GM12892 (cell line): ENCODE measurements around the gene MYADML2.

Source experiments
- DNase-seq: peaks from one replicate; pipeline ENCODE4 v3.0.0; 2011; ENCODE audit not compliant: insufficient read length
- FAIRE-seq: peaks from 2 replicates; lab custom pipeline; 2011; peaks lifted over from hg19 to GRCh38; lab: Jason Lieb, UNC
- POLR2A ChIP-seq: IDR thresholded peaks from 2 replicates; pipeline ENCODE4 v1.6.1; 2011; ENCODE audit warnings: low read depth, low read length, control low read depth
- POLR2AphosphoS5 ChIP-seq: IDR thresholded peaks from 2 replicates; pipeline ENCODE4 v1.6.1; 2011; ENCODE audit warnings: low read depth, low read length, control low read depth
- TAF1 ChIP-seq: IDR thresholded peaks from 2 replicates; pipeline ENCODE4 v1.6.1; 2011; ENCODE audit warnings: low read depth, mild to moderate bottlenecking, control low read depth, low read length, borderline replicate concordance

MYADML2 gene

DNA sequence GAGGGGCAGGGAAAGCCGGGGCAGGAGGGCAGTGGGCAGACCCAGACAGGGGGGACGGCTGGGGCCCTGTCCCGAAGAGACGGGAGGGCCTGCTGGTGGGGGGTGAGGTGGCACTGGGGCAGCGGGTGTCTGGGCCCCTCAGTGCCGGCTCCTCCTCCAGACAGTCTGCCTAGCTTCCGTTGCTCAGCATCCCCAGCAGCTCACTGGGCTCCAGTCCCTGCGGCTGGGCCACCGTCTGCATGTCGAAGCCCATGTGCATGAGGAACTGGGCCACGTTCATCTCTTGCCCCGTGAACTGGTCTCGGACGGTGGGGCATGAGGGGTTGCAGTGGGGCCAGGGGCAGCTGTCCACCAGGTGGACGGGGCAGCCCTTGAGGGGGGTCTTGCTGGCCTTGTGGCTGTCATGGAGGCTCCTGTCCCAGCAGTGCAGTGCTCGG is 5.8 kb upstream of the MYADML2 start:
- DNase-seq = no peak
- no peak for FAIRE-seq
- TF ChIP-seq POLR2AphosphoS5 (no peak), TAF1 (no peak), POLR2A (no peak)

DNA sequence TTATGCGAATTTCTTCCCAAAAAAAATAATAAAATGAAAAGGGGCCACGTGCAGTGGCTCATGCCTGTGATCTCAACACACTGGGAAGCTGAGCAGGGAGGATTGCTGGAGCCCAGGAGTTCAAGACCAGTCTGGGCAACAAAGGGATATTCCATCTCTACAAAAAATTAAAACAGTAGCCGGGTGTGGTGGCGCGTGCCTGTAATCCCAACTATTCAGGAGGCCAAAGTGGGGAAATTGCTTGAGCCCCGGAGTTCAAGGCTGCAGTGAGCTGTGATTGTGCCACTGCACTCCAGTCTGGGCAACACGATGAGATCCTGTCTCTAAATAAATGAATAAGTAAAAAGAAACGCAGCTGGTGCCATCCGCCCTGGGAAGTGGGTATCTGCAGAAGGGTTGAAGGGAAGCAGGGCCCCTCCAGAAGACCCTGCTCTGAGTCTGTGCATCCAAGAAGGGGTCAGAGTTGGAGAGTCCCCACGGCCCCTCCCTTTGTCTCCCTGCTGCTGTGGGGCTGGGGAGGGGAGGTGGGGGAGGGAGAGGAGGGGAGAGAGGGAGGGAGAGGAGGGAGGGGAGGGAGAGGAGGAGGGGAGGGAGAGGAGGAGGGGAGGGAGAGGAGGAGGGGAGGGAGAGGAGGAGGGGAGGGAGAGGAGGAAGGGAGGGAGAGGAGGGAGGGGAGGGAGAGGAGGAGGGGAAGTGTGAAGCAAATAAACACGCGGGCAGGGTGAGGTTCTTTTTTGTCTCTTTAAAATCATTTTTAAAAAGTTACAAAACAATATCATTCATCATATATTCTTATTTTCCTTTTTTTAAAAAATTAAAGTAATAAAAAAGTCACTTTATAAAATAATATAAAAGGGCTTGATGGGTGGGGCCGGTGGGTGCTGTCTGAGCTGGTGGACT is 5.0 kb upstream of the MYADML2 start:
- FAIRE-seq = no peak
- no peak for DNase-seq
- no peak for TF ChIP-seq POLR2A
- no peak for TF ChIP-seq POLR2AphosphoS5
- TF ChIP-seq TAF1 = no peak

DNA sequence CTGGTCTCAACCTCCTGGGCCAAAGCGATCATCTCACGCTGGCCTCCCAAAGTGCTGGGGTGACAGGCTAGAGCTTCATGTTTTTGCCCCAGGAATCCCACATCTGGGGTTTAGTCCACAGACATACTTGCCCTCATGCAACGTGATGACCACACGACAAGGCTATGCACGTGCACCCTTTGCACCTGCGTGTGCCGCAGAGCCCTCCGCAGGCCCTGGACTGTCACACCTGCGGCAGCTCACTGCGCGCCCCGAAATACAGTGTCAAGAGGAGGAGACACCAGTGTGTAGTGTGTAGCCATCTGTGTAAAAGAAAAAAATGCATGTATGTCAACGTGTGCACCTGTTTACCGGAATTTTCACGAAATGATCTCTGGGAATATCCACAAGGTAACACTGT is 3.5 kb upstream of the MYADML2 start:
- TF ChIP-seq TAF1 (no peak), POLR2A (no peak), POLR2AphosphoS5 (no peak)
- DNase-seq (no peak), FAIRE-seq (no peak)

DNA sequence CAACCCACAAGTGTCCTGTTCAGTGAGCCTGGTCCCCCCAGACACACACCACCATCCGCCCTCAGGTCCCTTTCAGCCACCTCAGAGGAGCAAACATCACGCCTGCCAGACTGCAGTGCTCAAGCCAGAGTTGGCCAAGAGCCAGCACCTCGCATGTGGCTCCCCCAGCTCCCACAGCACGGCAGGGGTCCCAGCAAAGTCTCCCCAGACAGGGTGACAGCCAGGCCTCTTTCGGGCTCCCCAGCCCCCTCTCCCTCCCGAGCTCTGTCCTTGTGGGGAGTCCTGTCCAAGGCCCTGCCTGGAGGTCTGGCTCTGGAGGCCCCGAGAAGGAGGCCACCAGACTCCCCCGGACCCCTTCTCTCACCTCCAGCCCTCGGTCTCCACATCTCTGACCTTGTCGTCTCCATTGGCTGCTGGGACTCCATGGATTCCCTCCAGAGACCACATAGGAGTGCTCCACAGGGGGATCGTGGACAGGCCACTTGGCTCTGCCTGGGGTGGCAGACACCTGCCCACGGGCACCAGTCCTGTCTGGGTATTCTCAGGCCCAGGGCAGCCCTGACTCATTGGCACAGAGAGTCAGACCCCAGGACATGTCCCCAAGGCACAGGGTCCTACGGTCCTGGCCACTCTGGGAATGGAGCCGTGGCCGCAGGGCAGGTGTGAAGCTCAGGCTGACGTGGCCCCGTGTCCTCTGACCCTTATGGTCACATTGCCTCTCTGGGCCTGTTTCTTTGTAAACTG is 1.8 kb upstream of the MYADML2 start:
- FAIRE-seq = no peak
- no peak for DNase-seq
- TF ChIP-seq POLR2A = no peak
- TF ChIP-seq POLR2AphosphoS5 = no peak
- no peak for TF ChIP-seq TAF1

DNA sequence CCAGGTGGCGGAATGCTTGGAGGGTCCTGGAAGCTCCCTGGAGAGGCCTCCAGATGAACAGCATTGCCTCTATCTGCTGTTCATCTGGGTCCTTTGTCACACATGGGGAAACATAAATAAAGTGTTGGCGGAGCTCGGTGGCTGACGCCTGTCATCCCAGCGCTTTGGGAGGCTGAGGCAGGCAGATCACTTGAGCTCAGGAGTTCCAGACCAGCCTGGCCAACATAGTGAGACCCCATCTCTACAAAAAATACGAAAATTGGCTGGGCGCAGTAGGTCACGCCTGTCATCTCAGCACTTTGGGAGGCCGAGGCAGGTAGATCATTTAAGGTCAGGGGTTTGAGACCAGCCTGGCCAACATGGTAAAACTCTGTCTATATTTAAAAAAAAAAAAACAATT is 2.2 kb downstream of the MYADML2 start:
- FAIRE-seq = no peak
- no peak for DNase-seq
- TF ChIP-seq TAF1 (no peak), POLR2A (no peak), POLR2AphosphoS5 (no peak)

DNA sequence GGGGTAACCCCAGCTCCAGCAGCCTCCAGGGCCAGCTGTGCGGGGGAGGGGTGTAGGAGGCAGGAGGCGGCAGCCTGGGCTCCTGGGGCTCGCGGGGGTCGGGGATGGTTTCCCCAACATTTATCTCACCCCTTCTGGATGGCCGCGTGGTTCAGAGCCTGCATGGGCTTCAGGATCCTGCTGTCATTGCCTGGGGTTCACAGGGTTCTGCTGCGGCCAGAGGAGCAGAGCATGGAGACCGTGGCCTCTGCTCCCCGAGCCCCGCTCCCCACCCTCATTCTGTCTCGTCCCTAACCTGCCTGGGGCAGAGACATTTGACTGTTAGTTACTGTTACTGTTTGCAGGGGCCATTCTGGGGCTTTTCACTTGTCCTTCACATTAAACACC is 4.9 kb downstream of the MYADML2 start:
- DNase-seq (no peak), FAIRE-seq (no peak)
- TF ChIP-seq POLR2A (no peak), POLR2AphosphoS5 (no peak)

DNA sequence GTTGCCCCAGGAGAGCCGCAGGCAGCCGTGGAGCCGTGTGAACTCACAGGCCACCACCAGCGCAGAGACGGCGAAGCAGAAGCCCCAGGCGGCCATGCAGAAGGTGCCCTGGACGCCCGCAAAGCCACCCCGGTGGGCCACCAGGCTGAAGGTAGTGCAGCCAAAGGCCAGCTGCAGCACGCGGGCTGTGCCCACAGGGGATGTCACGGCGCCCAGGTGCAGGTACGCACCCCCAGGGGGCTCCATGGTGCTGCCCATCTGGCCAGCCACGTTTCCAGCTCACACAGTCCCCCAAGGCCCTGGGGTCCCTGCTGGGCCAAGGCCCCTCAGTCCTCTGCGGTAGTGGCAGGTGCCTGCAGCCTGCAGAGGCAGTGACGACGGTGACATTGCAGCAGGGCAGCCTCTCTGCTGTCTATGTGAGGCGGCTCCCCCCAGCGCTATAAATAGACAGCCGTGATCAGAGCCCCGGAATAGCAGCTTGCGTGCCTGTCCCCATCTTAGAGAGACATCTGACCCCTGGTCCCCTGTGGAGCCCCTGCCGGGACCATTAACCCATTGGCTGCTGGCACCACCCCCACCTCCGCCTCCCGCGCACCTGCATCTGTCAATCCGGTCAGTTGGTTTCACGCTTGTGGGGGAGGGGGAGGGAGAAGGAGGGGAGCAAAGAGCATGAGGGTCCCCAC is 5.4 kb downstream of the MYADML2 start:
- no peak for FAIRE-seq
- TF ChIP-seq POLR2AphosphoS5 = no peak
- TF ChIP-seq POLR2A = no peak
- no peak for TF ChIP-seq TAF1
- DNase-seq = no peak

DNA sequence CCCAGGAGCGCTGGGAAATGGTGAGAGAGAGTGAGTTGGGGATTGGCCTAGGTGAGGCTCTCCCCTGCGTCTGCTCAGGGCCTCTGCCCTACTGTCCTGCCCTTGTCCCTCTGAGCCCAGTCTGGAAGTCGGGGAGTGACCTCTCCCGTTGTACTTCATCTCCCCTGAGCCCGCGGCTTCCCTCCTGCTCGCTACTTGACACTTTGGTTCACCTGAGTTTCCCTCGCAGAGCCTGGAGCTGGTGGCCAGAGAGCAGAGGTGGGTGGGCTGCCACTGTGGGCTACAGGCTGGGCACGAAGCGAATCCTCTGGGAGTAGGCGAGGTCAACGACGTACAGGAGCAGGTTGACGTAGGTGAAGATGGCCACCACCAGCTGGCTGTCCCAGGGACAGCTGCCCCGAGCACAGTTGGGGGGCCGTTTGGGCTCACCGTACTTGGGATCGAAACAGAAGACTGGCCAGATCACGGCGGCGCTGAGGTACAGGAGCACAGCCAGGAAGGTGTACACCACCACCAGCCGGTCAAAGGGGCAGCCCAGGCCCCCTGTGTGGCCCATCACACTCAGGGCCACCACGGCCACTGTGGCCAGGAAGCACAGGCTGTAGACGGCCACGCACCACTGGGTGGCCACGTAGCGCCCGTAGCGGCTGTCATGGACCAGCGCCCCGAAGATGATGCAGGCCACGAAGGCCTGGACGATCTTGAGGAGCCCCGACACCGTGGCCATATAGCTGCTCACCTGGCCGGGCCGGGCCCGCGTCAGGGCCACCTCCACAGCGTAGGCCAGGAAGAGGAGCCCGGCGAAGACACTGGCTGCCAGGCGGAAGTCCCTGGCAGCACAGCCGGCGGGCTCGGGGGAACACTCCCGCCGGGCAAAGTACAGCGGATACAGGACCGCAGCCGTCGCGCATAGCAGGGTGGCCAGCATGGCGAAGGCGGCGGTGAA is 6.2 kb downstream of the MYADML2 start:
- DNase-seq (no peak), FAIRE-seq (no peak)
- TF ChIP-seq POLR2AphosphoS5 = no peak
- no peak for TF ChIP-seq POLR2A
- no peak for TF ChIP-seq TAF1

DNA sequence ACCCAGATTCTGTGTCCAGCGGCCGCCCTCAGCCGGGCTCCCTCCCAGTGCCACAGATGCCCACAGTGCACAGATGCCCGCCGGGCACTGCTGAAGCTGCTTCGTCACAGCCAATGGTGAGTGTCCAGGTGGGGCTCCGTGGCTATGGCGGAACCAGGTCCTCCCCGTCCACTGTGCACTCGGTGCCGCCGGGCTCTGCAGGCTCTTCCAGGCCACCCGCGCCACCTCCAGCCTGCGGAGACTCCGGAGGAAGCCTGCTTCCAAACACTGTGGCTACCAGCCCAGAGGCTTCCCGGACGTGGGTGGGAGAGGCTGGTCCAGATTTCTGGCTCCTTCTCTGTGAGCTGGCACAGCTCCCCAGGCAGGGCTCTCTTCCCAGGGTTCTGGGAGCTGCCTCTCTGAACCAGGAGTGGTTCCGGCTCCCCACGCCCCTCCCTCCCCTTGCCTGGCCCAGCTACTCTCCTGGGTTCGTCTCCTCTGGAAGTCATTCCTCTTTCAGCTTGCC is 7.1 kb downstream of the MYADML2 start:
- DNase-seq (no peak), FAIRE-seq (no peak)
- TF ChIP-seq TAF1 (no peak), POLR2A (no peak), POLR2AphosphoS5 (no peak)

DNA sequence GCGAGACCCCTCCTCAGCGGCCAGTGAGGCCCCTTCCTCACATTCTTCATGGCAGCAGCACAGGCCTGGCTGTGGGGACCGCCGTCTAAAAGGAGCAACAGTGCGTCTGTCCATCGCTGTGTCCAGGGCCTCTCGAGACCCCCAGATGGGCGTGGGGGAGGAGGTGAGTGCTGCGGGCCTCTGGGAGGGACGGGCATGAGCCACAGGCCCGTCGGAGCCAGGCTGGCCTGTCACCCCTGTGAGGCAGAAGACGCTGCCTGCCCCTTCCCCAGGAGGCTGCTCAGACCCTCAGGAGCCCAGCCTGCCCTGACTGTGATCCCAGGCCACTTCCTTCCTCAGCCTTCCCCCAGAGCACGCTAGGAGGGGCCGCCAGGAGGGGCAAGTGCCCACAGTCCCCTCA is 7.8 kb downstream of the MYADML2 start:
- no peak for TF ChIP-seq POLR2AphosphoS5
- TF ChIP-seq TAF1 = no peak
- TF ChIP-seq POLR2A = no peak
- no peak for FAIRE-seq
- no peak for DNase-seq
